ENCODE measurements around the gene ANTKMT. TPM values are rescaled to one million over a fixed set of nuclear protein-coding genes. Genes with fewer than 3 reads are reported as not detected.

ANTKMT gene
- total and polyA plus RNA-seq, 8 donors = 7.7 to 52.9 (median 14.1) TPM

- no peak for TF ChIP-seq CTCF (IDR thresholded peaks at IDR 0.05)
- DNase-seq (no peak), ATAC-seq (no peak)
- no peak within 1 kb of the TSS for H3K27ac ChIP-seq
- intact Hi-C loops (cut with DNase I) = no loop called here
- H3K9me3 ChIP-seq = no peaks in the 10 kb centered on the region
- no peak within 1 kb of the TSS for H3K4me3 ChIP-seq
- H3K4me1 ChIP-seq = no peaks in the 10 kb centered on the region
- no peaks in the 10 kb centered on the region for H3K36me3 ChIP-seq
- peaks cover 66 to 99% of the 10 kb centered on the region in 2 donors for H3K27me3 ChIP-seq
Measured at GRCh38 chr16:705431-706188, 15.3 kb upstream of the ANTKMT start, which contains the start of gene FBXL16. Gene FBXL16, minus strand, starts transcription at chr16:705801. Its CDS starts 8,396 bp downstream, at chr16:697405.

GRCh38 chr16:706189-707061 is 14.5 kb upstream of the ANTKMT start:
- peaks cover 64 to 99% of the 10 kb centered on the region in 2 donors for H3K27me3 ChIP-seq
- no peak for TF ChIP-seq CTCF (IDR thresholded peaks at IDR 0.05)

DNA sequence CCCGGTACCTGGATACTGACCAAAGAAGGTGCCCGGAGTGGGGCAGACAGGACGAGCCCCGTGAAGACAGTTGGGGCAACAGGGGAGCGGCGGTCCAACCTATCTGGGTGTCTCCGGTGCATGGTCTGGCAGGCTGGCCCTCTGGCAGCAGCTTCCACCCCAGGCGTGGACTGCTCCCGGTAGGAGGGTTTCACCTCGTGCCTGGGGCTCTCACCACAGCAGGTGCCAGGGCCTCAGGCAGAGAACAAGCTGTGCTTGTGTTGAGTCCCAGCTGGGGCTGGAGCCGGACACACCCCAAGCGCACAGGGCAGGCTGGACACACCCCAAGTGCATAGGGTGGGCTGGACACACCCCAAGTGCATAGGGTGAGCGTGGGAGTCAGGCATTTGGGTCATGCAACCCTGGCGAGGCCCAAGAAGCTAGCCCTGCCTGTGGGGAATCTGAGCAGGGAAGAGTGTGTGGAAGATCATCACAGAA is 13.8 kb upstream of the ANTKMT start:
- no peak overlapping the region for H3K27ac ChIP-seq
- DNase-seq (no peak), ATAC-seq (no peak)
- intact Hi-C loops (cut with DNase I) = no loop called here
- H3K4me3 ChIP-seq = no peak overlapping the region
- no peak for TF ChIP-seq CTCF (IDR thresholded peaks at IDR 0.05)
- H3K36me3 ChIP-seq = no peaks in the 10 kb centered on the region
- peaks cover 0 to 6% of the 10 kb centered on the region in 2 donors for H3K4me1 ChIP-seq
- H3K27me3 ChIP-seq = peaks cover 57 to 99% of the 10 kb centered on the region in 2 donors
- H3K9me3 ChIP-seq = no peaks in the 10 kb centered on the region

More at GRCh38 chr16:706189-707061, 14.5 kb upstream of the ANTKMT start:
- Histone ChIP-seq H3K27ac (no peak overlapping the region), H3K4me3 (no peak overlapping the region), H3K4me1 (no peaks in the 10 kb centered on the region), H3K36me3 (no peaks in the 10 kb centered on the region), H3K9me3 (no peaks in the 10 kb centered on the region)
- ATAC-seq (no peak), DNase-seq (no peak)
- intact Hi-C loops (cut with DNase I) = no loop called here

DNA sequence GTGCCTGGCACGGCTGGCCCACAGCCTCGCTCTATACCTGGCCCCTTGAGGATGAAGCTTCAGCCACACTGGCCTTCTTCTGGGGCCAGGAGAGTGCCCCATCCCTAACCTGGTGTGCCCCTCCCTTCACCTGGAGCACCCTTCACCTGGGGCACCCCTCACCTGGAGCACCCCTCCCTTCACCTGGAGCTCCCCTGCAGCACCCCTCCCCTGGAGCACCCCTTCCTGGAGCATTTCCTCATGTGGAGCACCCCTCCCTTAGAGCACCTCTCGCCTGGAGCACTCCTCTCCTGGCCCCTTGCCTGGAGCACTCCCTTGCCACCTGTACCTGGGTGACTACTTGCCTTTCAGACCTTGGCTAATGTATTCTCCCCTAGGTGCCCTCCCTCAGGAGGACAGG is 12.9 kb upstream of the ANTKMT start:
- no peaks in the 10 kb centered on the region for H3K9me3 ChIP-seq
- no peaks in the 10 kb centered on the region for H3K36me3 ChIP-seq
- peaks cover 48 to 96% of the 10 kb centered on the region in 2 donors for H3K27me3 ChIP-seq
- no peak for TF ChIP-seq CTCF (IDR thresholded peaks at IDR 0.05)
- H3K4me1 ChIP-seq = peaks cover 0 to 11% of the 10 kb centered on the region in 2 donors
- ATAC-seq = no peak
- H3K27ac ChIP-seq = no peak overlapping the region
- H3K4me3 ChIP-seq = no peak overlapping the region
- intact Hi-C loops (cut with DNase I) = no loop called here
- no peak for DNase-seq

DNA sequence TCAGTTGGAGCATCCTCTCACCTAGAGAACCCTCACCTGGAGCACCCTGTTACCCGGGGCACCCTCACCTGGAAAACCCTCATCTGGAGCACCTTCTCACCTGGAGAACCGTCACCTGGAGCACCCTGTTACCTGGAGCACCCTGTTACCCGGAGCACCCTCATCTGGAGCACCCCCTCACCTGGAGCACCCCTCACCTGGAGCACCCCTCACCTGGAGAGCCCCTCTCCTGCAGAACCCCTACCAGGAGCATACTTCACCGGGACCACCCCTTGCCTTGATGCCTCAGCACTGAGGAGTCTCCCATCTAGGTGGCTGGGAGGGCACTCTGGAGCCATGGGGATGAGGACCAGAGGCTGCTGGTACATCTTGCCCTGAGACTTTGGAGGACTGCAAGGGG is 12.0 kb upstream of the ANTKMT start:
- ATAC-seq (no peak), DNase-seq (no peak)
- Histone ChIP-seq H3K4me1 (peaks cover 0 to 12% of the 10 kb centered on the region in 2 donors), H3K27ac (no peak overlapping the region), H3K36me3 (no peaks in the 10 kb centered on the region), H3K4me3 (no peak overlapping the region), H3K27me3 (peaks cover 38 to 94% of the 10 kb centered on the region in 2 donors), H3K9me3 (no peaks in the 10 kb centered on the region)
- intact Hi-C loops (cut with DNase I) = no loop called here
- no peak for TF ChIP-seq CTCF (IDR thresholded peaks at IDR 0.05)

Measured in left lung (tissue), 10 donors.